HCT116 (cell line): Measurements from ENCODE around the gene OR9Q1. TPM values are rescaled to one million over a fixed set of nuclear protein-coding genes. Genes with fewer than 3 reads are reported as not detected.

Experiments used
- ATAC-seq: fragments of 200-7000 bp; cut with Tn5 transposase; 2 replicates; pipeline ENCODE4 v1.9.1; 2020; ENCODE audit warnings: mild to moderate bottlenecking, moderate library complexity
- BruUV-seq: library from RNA; stranded (reverse); fragments of 400-500 nt; replicated peaks from 2 replicates; lab custom pipeline; 2021; lab: Mats Ljungman, UMichigan
- CTCF ChIA-PET: fragments of 300-600 bp; sonication (Branson Sonifier 250); formaldehyde crosslinking; loops from one replicate; lab custom pipeline; 2021; ENCODE audit warnings: antibody characterized with exemption; lab: Charles Lee
- POLR2A ChIA-PET: fragments of 300-600, 350-600 bp; sonication (Branson Sonifier 250); formaldehyde crosslinking; loops from one replicate; lab custom pipeline; 2021; ENCODE audit warnings: antibody characterized with exemption; lab: Charles Lee
- RAD21 ChIA-PET, 2 experiments: fragments of 300-600 bp; sonication (Branson Sonifier 250); formaldehyde crosslinking; loops; one replicate each; lab custom pipeline; 2023; ENCODE audit warnings: low total read pairs in 2 of 2; ENCODE audit not compliant: uncharacterized antibody in 2 of 2, unreplicated experiment in 2 of 2, low non-redundant PET in 1 of 2; lab: Charles Lee
- DNase-seq: peaks from one replicate; pipeline ENCODE4 v3.0.0-alpha.2; 2010; ENCODE audit warnings: low read depth, low spot score
- H2AFZ ChIP-seq: fragments of 200-600 bp; shearing (Covaris generic), sonication (generic); 2 replicates; pipeline ENCODE4 v1.6.1; 2017; ENCODE audit warnings: low read depth, mixed run types, mixed read lengths, antibody characterized with exemption, low read length; ENCODE audit not compliant: poor library complexity, severe bottlenecking
- H3K27ac ChIP-seq: 2 replicates; pipeline ENCODE4 v1.5.1; 2012; ENCODE audit warnings: low read depth, low read length
- H3K27me3 ChIP-seq: fragments of 200-600 bp; sonication (generic); 2 replicates; pipeline ENCODE4 v1.6.1; 2016; ENCODE audit warnings: mixed run types, low read length, mixed read lengths; ENCODE audit not compliant: insufficient read depth
- H3K36me3 ChIP-seq, 2 experiments: fragments of 200-500 bp in 1 of 2; fragments of 200-600 bp in 1 of 2; sonication (Bioruptor generic) in 1 of 2; sonication (generic) in 1 of 2; 2 replicates each; pipeline versions ENCODE4 v1.5.1 to v1.6.1; 2014 to 2016; ENCODE audit warnings: low read length in 2 of 2, inconsistent platforms in 1 of 2, mixed read lengths in 1 of 2, mixed run types in 1 of 2; ENCODE audit not compliant: insufficient read depth in 2 of 2, control insufficient read depth in 1 of 2
- H3K4me1 ChIP-seq, 2 experiments: fragments of 200-600 bp in 1 of 2; sonication (generic) in 1 of 2; 2 replicates each; pipeline versions ENCODE4 v1.5.1 to v1.6.1; 2012 to 2017; ENCODE audit warnings: low read length in 2 of 2, inconsistent platforms in 1 of 2, mild to moderate bottlenecking in 1 of 2, mixed read lengths in 1 of 2, mixed run types in 1 of 2, moderate library complexity in 1 of 2; ENCODE audit not compliant: insufficient read depth in 2 of 2, control insufficient read depth in 1 of 2
- H3K4me2 ChIP-seq: fragments of 200-600 bp; sonication (generic); 2 replicates; pipeline ENCODE4 v1.6.1; 2017; ENCODE audit warnings: mixed run types, low read length, mixed read lengths
- H3K4me3 ChIP-seq, 2 experiments: fragments of 200-600 bp in 1 of 2; sonication (generic) in 1 of 2; replicated peaks in 1 of 2; 2 replicates each; pipeline ENCODE4 v1.5.1; 2011 to 2016; ENCODE audit warnings: low read length in 2 of 2, control low read depth in 1 of 2, low read depth in 1 of 2, mild to moderate bottlenecking in 1 of 2, mixed read lengths in 1 of 2, mixed run types in 1 of 2
- H3K79me2 ChIP-seq: fragments of 200-600 bp; sonication (generic); 2 replicates; pipeline ENCODE4 v1.6.1; 2017; ENCODE audit warnings: mild to moderate bottlenecking, mixed run types, low read length, moderate library complexity, mixed read lengths; ENCODE audit not compliant: insufficient read depth
- H3K9ac ChIP-seq: fragments of 200-600 bp; sonication (generic); 2 replicates; pipeline ENCODE4 v1.6.1; 2016; ENCODE audit warnings: low read length, mixed read lengths
- H3K9me2 ChIP-seq: fragments of 200-600 bp; sonication (generic), shearing (Covaris generic); 2 replicates; pipeline ENCODE4 v1.6.1; 2017; ENCODE audit warnings: mixed run types, mild to moderate bottlenecking, moderate library complexity; ENCODE audit not compliant: insufficient read depth
- H3K9me3 ChIP-seq, 2 experiments: fragments of 200-500 bp in 1 of 2; fragments of 200-600 bp in 1 of 2; sonication (Bioruptor generic) in 1 of 2; sonication (generic) in 1 of 2; 2 replicates each; pipeline ENCODE4 v1.6.1; 2014 to 2017; ENCODE audit warnings: low read length in 2 of 2, mixed read lengths in 2 of 2, inconsistent platforms in 1 of 2, low read depth in 1 of 2, mild to moderate bottlenecking in 1 of 2, mixed run types in 1 of 2, moderate library complexity in 1 of 2; ENCODE audit not compliant: control insufficient read depth in 1 of 2, insufficient read depth in 1 of 2
- H4K20me1 ChIP-seq: fragments of 200-600 bp; sonication (generic), shearing (Covaris generic); 2 replicates; pipeline ENCODE4 v1.6.1; 2017; ENCODE audit warnings: mixed run types, mild to moderate bottlenecking, moderate library complexity; ENCODE audit not compliant: insufficient read depth
- CEBPB ChIP-seq: IDR thresholded peaks from 2 replicates; pipeline ENCODE4 v1.6.1; 2012; ENCODE audit warnings: low read depth
- EGR1 ChIP-seq: IDR thresholded peaks from 2 replicates; pipeline ENCODE4 v1.6.1; 2012; ENCODE audit warnings: low read depth
- ELF1 ChIP-seq: IDR thresholded peaks from 2 replicates; pipeline ENCODE4 v1.6.1; 2012; ENCODE audit warnings: low read depth, borderline replicate concordance
- EZH2 ChIP-seq: fragments of 200-600 bp; sonication (generic); IDR thresholded peaks from 2 replicates; pipeline ENCODE4 v1.6.1; 2017; ENCODE audit warnings: antibody characterized with exemption, mixed run types
- EZH2phosphoT487 ChIP-seq: fragments of 200-600 bp; IDR thresholded peaks from 2 replicates; pipeline ENCODE4 v1.6.1; 2018; ENCODE audit warnings: antibody characterized with exemption, borderline replicate concordance
- FOSL1 ChIP-seq: IDR thresholded peaks from 2 replicates; pipeline ENCODE4 v1.6.1; 2012; ENCODE audit warnings: low read depth
- JUND ChIP-seq: IDR thresholded peaks from 2 replicates; pipeline ENCODE4 v1.6.1; 2012
- POLR2A ChIP-seq: IDR thresholded peaks from 2 replicates; pipeline ENCODE4 v1.7.0; 2011; ENCODE audit warnings: borderline replicate concordance; ENCODE audit not compliant: insufficient read depth, insufficient read length; ENCODE audit errors: extremely low read depth
- POLR2AphosphoS5 ChIP-seq: IDR thresholded peaks from 2 replicates; pipeline ENCODE4 v1.6.1; 2011; ENCODE audit warnings: mild to moderate bottlenecking, low read depth, low read length, moderate library complexity
- RAD21 ChIP-seq: IDR thresholded peaks from 2 replicates; pipeline ENCODE4 v1.6.1; 2012; ENCODE audit warnings: low read depth, mild to moderate bottlenecking
- SIN3A ChIP-seq: IDR thresholded peaks from 2 replicates; pipeline ENCODE4 v1.6.1; 2012; ENCODE audit warnings: low read depth
- SP1 ChIP-seq: IDR thresholded peaks from 2 replicates; pipeline ENCODE4 v1.6.1; 2012; ENCODE audit warnings: low read depth
- SRF ChIP-seq: IDR thresholded peaks from 2 replicates; pipeline ENCODE4 v1.6.1; 2012; ENCODE audit warnings: low read depth
- TCF7L2 ChIP-seq: IDR thresholded peaks from 2 replicates; pipeline ENCODE4 v1.7.0; 2011; ENCODE audit warnings: borderline replicate concordance, inconsistent platforms; ENCODE audit not compliant: insufficient read depth, insufficient read length; ENCODE audit errors: extremely low read depth
- YY1 ChIP-seq: IDR thresholded peaks from 2 replicates; pipeline ENCODE4 v1.6.1; 2011; ENCODE audit warnings: low read length, low read depth, moderate library complexity, mild to moderate bottlenecking; ENCODE audit not compliant: insufficient replicate concordance; ENCODE audit errors: extremely low read depth
- ZFX ChIP-seq: fragments of 450-650 bp; IDR thresholded peaks from 2 replicates; pipeline ENCODE4 v1.6.1; 2017
- intact Hi-C: fragments of 100-400 bp; cut with micrococcal nuclease; formaldehyde crosslinking; loops from 2 replicates; pipeline ENCODE4 v1.10.0; 2022
- total RNA-seq: library from RNA; stranded (reverse); gene quantifications from one replicate; pipeline ENCODE4 v1.2.1, GENCODE V29; 2021; ENCODE audit not compliant: unreplicated experiment
- TF ChIP-seq, protein P1 (sequence below): IDR thresholded peaks from 2 replicates; pipeline ENCODE4 v1.6.1; 2011; ENCODE audit warnings: mild to moderate bottlenecking, low read length, moderate library complexity; ENCODE audit not compliant: insufficient replicate concordance; ENCODE audit errors: extremely low read depth
- TF ChIP-seq, protein P2 (sequence below): IDR thresholded peaks from 2 replicates; pipeline ENCODE4 v1.6.1; 2012
- TF ChIP-seq, protein P3 (sequence below): IDR thresholded peaks from 2 replicates; pipeline ENCODE4 v1.6.1; 2012
- TF ChIP-seq, protein P4 (sequence below): IDR thresholded peaks from 2 replicates; pipeline ENCODE4 v1.6.1; 2012; ENCODE audit warnings: low read depth

The OR9Q1 gene
- total RNA-seq, 1 experiment from 2014 or later: not detected

DNA sequence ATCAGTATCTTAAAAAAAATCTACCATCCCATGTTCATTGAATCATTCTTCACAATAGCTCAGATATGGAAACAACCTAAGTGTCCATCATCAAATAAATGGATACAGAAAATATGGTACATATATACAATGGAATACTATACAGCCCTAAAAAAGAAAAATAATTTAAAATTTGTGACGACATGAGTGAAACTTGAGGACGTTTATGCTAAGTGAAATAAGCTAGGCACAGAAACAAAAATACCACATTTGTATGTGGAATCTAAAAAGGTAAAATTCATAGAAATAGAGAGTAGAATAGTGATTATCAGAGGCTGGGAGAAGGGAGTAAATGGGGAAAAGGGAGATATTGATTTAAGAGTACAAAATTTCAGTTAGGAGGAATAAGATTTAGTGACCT, 62.8 kb downstream of the OR9Q1 start (continued):
- TF ChIP-seq, protein P1, sequence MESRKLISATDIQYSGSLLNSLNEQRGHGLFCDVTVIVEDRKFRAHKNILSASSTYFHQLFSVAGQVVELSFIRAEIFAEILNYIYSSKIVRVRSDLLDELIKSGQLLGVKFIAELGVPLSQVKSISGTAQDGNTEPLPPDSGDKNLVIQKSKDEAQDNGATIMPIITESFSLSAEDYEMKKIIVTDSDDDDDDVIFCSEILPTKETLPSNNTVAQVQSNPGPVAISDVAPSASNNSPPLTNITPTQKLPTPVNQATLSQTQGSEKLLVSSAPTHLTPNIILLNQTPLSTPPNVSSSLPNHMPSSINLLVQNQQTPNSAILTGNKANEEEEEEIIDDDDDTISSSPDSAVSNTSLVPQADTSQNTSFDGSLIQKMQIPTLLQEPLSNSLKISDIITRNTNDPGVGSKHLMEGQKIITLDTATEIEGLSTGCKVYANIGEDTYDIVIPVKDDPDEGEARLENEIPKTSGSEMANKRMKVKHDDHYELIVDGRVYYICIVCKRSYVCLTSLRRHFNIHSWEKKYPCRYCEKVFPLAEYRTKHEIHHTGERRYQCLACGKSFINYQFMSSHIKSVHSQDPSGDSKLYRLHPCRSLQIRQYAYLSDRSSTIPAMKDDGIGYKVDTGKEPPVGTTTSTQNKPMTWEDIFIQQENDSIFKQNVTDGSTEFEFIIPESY: no peak
- no peak for TF ChIP-seq FOSL1
- TF ChIP-seq ZFX: no peak

DNA sequence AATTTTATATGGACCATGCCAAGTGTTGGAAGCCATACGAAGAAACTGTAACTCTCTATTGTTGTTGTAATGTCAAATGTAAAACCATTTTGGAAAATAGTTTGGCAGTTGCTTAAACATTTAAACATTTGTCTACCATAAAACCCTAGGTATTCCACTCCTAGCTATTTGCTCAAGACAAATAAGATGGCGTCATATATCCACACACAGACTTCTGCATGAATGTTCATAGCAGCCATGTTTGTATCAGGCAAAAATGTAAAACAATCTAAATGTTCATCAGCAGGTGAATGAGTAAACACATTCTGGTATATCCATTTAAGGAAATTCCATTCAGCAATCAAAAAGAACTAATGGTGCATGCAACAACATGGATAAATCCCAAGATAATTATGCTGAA, 73.8 kb downstream of the OR9Q1 start:
- CTCF ChIA-PET: no interaction called here
- POLR2A ChIA-PET: no interaction called here
- Histone ChIP-seq H3K4me1 (no peaks in the 10 kb centered on the region), H3K27me3 (no peaks in the 10 kb centered on the region), H3K27ac (no peak overlapping the region), H3K4me2 (no peak overlapping the region), H3K79me2 (no peaks in the 10 kb centered on the region), H3K9me2 (no peaks in the 10 kb centered on the region), H3K4me3 (no peak overlapping the region), H3K9me3 (no peaks in the 10 kb centered on the region), H2AFZ (no peak overlapping the region), H4K20me1 (no peaks in the 10 kb centered on the region), H3K9ac (no peak overlapping the region), H3K36me3 (no peaks in the 10 kb centered on the region)
- TF ChIP-seq TCF7L2: no peak
- TF ChIP-seq, protein P2, sequence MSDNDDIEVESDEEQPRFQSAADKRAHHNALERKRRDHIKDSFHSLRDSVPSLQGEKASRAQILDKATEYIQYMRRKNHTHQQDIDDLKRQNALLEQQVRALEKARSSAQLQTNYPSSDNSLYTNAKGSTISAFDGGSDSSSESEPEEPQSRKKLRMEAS: no peak
- TF ChIP-seq POLR2A: no peak
- no peak for TF ChIP-seq EZH2phosphoT487
- no peak for TF ChIP-seq RAD21
- TF ChIP-seq ELF1: no peak
- TF ChIP-seq, protein P3, sequence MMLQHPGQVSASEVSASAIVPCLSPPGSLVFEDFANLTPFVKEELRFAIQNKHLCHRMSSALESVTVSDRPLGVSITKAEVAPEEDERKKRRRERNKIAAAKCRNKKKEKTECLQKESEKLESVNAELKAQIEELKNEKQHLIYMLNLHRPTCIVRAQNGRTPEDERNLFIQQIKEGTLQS: no peak
- TF ChIP-seq EGR1: no peak
- no peak for TF ChIP-seq JUND
- TF ChIP-seq SP1: no peak
- TF ChIP-seq YY1: no peak
- no peak for TF ChIP-seq FOSL1
- TF ChIP-seq, protein P1: no peak
- TF ChIP-seq CEBPB: no peak
- TF ChIP-seq SRF: no peak
- no peak for TF ChIP-seq SIN3A
- TF ChIP-seq POLR2AphosphoS5: no peak
- TF ChIP-seq, protein P4, sequence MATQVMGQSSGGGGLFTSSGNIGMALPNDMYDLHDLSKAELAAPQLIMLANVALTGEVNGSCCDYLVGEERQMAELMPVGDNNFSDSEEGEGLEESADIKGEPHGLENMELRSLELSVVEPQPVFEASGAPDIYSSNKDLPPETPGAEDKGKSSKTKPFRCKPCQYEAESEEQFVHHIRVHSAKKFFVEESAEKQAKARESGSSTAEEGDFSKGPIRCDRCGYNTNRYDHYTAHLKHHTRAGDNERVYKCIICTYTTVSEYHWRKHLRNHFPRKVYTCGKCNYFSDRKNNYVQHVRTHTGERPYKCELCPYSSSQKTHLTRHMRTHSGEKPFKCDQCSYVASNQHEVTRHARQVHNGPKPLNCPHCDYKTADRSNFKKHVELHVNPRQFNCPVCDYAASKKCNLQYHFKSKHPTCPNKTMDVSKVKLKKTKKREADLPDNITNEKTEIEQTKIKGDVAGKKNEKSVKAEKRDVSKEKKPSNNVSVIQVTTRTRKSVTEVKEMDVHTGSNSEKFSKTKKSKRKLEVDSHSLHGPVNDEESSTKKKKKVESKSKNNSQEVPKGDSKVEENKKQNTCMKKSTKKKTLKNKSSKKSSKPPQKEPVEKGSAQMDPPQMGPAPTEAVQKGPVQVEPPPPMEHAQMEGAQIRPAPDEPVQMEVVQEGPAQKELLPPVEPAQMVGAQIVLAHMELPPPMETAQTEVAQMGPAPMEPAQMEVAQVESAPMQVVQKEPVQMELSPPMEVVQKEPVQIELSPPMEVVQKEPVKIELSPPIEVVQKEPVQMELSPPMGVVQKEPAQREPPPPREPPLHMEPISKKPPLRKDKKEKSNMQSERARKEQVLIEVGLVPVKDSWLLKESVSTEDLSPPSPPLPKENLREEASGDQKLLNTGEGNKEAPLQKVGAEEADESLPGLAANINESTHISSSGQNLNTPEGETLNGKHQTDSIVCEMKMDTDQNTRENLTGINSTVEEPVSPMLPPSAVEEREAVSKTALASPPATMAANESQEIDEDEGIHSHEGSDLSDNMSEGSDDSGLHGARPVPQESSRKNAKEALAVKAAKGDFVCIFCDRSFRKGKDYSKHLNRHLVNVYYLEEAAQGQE: no peak
- TF ChIP-seq EZH2: no peak
- no TSS peak for BruUV-seq
- RAD21 ChIA-PET: no interaction called here
- no peak for ATAC-seq
- no peak for DNase-seq
- intact Hi-C loops: no loop called here
